Endodermal cell (in vitro differentiated cells): Measurements from ENCODE around the gene CBFB. TPM values are rescaled to one million over a fixed set of nuclear protein-coding genes. Genes with fewer than 3 reads are reported as not detected.

Source experiments
- DNase-seq: peaks from one replicate; pipeline ENCODE4 v3.0.0-alpha.2; 2017
- H3K27ac ChIP-seq: 2 replicates; pipeline ENCODE4 v1.5.1; 2013; ENCODE audit warnings: mild to moderate bottlenecking, low read depth, low read length, moderate library complexity
- H3K27me3 ChIP-seq: 2 replicates; pipeline ENCODE4 v1.6.1; 2013; ENCODE audit warnings: mild to moderate bottlenecking, low read length, moderate library complexity; ENCODE audit not compliant: insufficient read depth, control insufficient read depth, poor library complexity, severe bottlenecking
- H3K36me3 ChIP-seq: 2 replicates; pipeline ENCODE4 v1.7.0; 2013; ENCODE audit warnings: mild to moderate bottlenecking, low read length, moderate library complexity; ENCODE audit not compliant: control insufficient read depth, insufficient read depth
- H3K4me1 ChIP-seq: one replicate; pipeline ENCODE4 v1.7.0; 2013; ENCODE audit warnings: low read length; ENCODE audit not compliant: control insufficient read depth, insufficient read depth
- H3K4me3 ChIP-seq: 2 replicates; pipeline ENCODE4 v1.5.1; 2013; ENCODE audit warnings: mild to moderate bottlenecking, low read length, moderate library complexity
- H3K9ac ChIP-seq: 2 replicates; pipeline ENCODE4 v1.6.1; 2013; ENCODE audit warnings: mild to moderate bottlenecking, low read length, moderate library complexity; ENCODE audit not compliant: poor library complexity, severe bottlenecking; ENCODE audit errors: extremely low read depth
- H3K9me3 ChIP-seq: 2 replicates; pipeline ENCODE4 v1.6.1; 2013; ENCODE audit warnings: mild to moderate bottlenecking, low read length, moderate library complexity; ENCODE audit not compliant: control insufficient read depth
- H3K27ac Mint-ChIP-seq: 2 replicates; pipeline ENCODE4 v1.8.0; 2020; ENCODE audit warnings: mixed read lengths
- H3K27me3 Mint-ChIP-seq: 2 replicates; pipeline ENCODE4 v1.8.0; 2021; ENCODE audit warnings: mild to moderate bottlenecking, mixed read lengths; ENCODE audit not compliant: insufficient read depth
- H3K36me3 Mint-ChIP-seq: 2 replicates; pipeline ENCODE4 v1.8.0; 2020; ENCODE audit warnings: low read depth, mixed read lengths
- H3K4me1 Mint-ChIP-seq: 2 replicates; pipeline ENCODE4 v1.8.0; 2020; ENCODE audit warnings: mixed read lengths
- H3K4me3 Mint-ChIP-seq: 2 replicates; pipeline ENCODE4 v1.8.0; 2020; ENCODE audit warnings: mild to moderate bottlenecking, moderate library complexity, mixed read lengths
- H3K9me3 Mint-ChIP-seq: 2 replicates; pipeline ENCODE4 v1.8.0; 2020; ENCODE audit warnings: mild to moderate bottlenecking, mixed read lengths
- CTCF ChIP-seq: fragments of 200-600 bp; sonication (generic); conservative IDR thresholded peaks from 2 replicates; pipeline ENCODE4 v1.5.0; 2021; ENCODE audit warnings: antibody characterized with exemption, mild to moderate bottlenecking
- WGBS, 2 experiments: methylation state at CpG; one replicate each; pipeline versions ENCODE4 v1.1.5 to v1.1.7; 2013; ENCODE audit warnings: missing lambda C conversion rate in 2 of 2, mixed read lengths in 1 of 2; ENCODE audit not compliant: insufficient coverage in 1 of 2, insufficient read length in 1 of 2; 5-methylcytosine and 5-hydroxymethylcytosine counted together
- total RNA-seq, 2 donors: library from RNA; stranded (reverse); fragmentation: NEBNext Ultra II Directional in 1 of 2; extraction: Animal tissue kit (Norgen Biotek cat#: 25700) in 1 of 2; gene quantifications; 2 replicates in 1 of 2; 3 replicates in 1 of 2; pipeline ENCODE4 v1.2.1, GENCODE V29; 2021

The CBFB gene
- total RNA-seq, 2 donors from 2014 or later = 93.9 to 95.2 TPM

GRCh38 chr16:67145746-67146145 lies 116.8 kb downstream of the CBFB start:
- H3K4me3 Mint-ChIP-seq = no peak overlapping the region
- H3K9me3 Mint-ChIP-seq = no peaks in the 10 kb centered on the region
- peaks cover 8% of the 10 kb centered on the region for H3K27me3 Mint-ChIP-seq
- H3K4me1 Mint-ChIP-seq = no peaks in the 10 kb centered on the region
- no peak overlapping the region for H3K27ac Mint-ChIP-seq
- H3K27me3 ChIP-seq = peaks cover 12% of the 10 kb centered on the region
- no peaks in the 10 kb centered on the region for H3K4me1 ChIP-seq
- H3K9me3 ChIP-seq = no peaks in the 10 kb centered on the region
- H3K36me3 ChIP-seq = peaks cover 64% of the 10 kb centered on the region
- 93 to 100% methylated on average over 1 to 2 of the region's 2 CpGs for WGBS, 2 experiments
- no peak overlapping the region for H3K27ac ChIP-seq
- TF ChIP-seq CTCF = no peak
- H3K9ac ChIP-seq = no peak overlapping the region
- DNase-seq = no peak
- H3K36me3 Mint-ChIP-seq = peaks cover 67% of the 10 kb centered on the region
- H3K4me3 ChIP-seq = no peak overlapping the region

DNA sequence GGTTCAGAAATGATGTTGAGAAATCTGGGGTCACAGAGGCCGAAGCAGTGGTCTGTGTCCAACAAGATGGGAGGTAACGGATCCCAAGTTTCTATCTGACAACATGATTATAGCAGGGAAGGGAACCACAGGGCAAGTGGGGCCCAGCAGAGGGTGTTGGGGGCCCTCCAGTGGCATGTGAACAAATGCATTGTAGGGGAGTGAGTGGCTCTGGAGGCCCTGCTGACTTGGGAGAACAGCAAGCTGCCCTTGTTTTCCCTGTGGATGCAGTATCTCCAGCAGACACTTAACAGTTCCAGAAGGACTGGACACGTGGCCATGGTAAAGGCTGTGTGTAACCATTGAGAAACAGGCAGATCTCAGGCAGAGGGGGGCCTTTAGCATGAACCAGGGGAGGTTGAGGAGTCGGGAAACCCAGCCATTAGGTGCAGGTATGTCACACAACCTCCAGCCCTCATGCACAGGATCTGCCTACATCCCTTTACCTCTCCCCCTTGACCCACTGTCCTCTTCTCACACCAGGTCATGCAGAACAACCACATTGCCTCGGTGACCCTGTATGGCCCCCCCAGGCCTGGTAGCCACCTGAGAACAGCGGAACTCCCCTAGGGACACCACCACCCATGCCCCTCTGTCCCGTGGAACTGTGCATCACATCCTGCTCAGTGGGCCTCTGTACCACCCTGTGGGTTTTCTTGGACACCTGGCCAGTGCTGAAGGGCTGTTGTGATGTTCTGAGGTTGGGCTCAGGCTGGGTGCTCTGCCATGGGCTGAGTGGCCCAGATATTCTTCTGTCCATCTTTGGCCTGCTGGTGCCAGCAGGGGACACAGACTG lies 117.8 kb downstream of the CBFB start:
- H3K9me3 Mint-ChIP-seq = no peaks in the 10 kb centered on the region
- Histone ChIP-seq H3K27me3 (peaks cover 22% of the 10 kb centered on the region), H3K4me1 (no peaks in the 10 kb centered on the region), H3K36me3 (peaks cover 55% of the 10 kb centered on the region), H3K9ac (no peak overlapping the region), H3K4me3 (no peak overlapping the region), H3K9me3 (no peaks in the 10 kb centered on the region), H3K27ac (no peak overlapping the region)
- WGBS, 2 experiments = 91 to 96% methylated on average over 4 to 7 of the region's 7 CpGs
- TF ChIP-seq CTCF = no peak
- H3K27ac Mint-ChIP-seq = no peak overlapping the region
- H3K4me1 Mint-ChIP-seq = peaks cover 4% of the 10 kb centered on the region
- DNase-seq = no peak
- H3K4me3 Mint-ChIP-seq = no peak overlapping the region
- H3K27me3 Mint-ChIP-seq = peaks cover 16% of the 10 kb centered on the region
- H3K36me3 Mint-ChIP-seq = peaks cover 57% of the 10 kb centered on the region

DNA sequence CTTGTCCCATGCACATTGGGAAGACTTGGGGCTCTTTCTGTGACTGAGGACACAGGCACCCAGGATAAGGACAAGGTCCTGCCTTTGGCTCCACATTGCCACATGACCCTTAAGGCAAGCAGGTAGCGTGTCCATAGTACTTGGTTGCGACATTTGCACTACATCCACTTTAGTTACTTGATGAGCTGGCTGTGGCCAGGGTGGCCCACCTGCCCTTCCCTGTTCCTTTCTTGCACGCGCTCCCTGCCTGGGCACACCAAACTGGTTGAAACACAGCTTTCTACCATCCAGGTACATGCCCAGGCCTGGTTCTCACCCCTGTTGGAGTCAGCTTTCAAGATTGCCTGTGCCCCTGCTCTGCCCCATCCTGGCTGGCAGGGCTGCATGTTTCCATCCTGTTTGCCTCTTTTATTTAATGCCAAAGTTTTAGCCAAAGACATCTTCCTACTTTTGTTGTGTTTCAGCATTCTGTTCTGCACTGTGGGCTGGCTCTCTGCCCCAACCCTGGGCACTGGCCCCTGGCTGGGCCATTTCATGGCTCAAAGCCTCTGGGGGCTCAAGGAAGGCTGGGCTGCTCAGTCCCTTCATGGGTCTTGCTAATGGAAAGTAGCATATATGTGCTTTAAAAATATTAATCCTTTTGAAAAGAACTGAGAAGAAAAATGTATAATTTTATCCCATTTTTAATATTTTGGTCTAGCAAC lies 118.6 kb downstream of the CBFB start:
- Mint-ChIP-seq H3K36me3 (peaks cover 50% of the 10 kb centered on the region), H3K4me3 (no peak overlapping the region), H3K27me3 (peaks cover 24% of the 10 kb centered on the region), H3K27ac (no peak overlapping the region), H3K4me1 (peaks cover 4% of the 10 kb centered on the region), H3K9me3 (no peaks in the 10 kb centered on the region)
- Histone ChIP-seq H3K36me3 (peaks cover 47% of the 10 kb centered on the region), H3K27me3 (peaks cover 31% of the 10 kb centered on the region), H3K9ac (no peak overlapping the region), H3K27ac (no peak overlapping the region), H3K9me3 (no peaks in the 10 kb centered on the region), H3K4me1 (no peaks in the 10 kb centered on the region), H3K4me3 (no peak overlapping the region)
- 92 to 93% methylated on average over 4 of the region's 4 CpGs for WGBS, 2 experiments
- no peak for TF ChIP-seq CTCF
- no peak for DNase-seq
